ENCODE data around the gene SMURF2. TPM values are rescaled to one million over a fixed set of nuclear protein-coding genes. Genes with fewer than 3 reads are reported as not detected.

The SMURF2 gene
- total RNA-seq, 1 experiment from 2014 or later, result 23.0 TPM

- no peak overlapping the region for H3K4me3 Mint-ChIP-seq
- H3K27me3 Mint-ChIP-seq (ENCODE audit: low read depth), result no peaks in the 10 kb centered on the region
- ATAC-seq (no peak), DNase-seq (ENCODE audit: low spot score) (no peak)
- ChIA-PET POLR2A (no interaction called here), CTCF (no interaction called here)
- no peaks in the 10 kb centered on the region for H3K9me3 Mint-ChIP-seq
- TF ChIP-seq ATF2 (CRISPR knock-in tag; IDR thresholded peaks at IDR 0.05; ENCODE audit: borderline replicate concordance, low read depth) (no peak), ZNF263 (CRISPR knock-in tag; IDR thresholded peaks at IDR 0.05; ENCODE audit: low read depth) (no peak), GRHL2 (CRISPR knock-in tag; IDR thresholded peaks at IDR 0.05; ENCODE audit: insufficient replicate concordance, severe bottlenecking) (no peak)
- H3K27ac Mint-ChIP-seq, result no peak overlapping the region
- peaks cover 11% of the 10 kb centered on the region for H3K4me1 Mint-ChIP-seq
- peaks cover 81% of the 10 kb centered on the region for H3K36me3 Mint-ChIP-seq
Observed at GRCh38 chr17:64515419-64515818, 146.7 kb downstream of the SMURF2 start.

- TF ChIP-seq ZNF423 (CRISPR knock-in tag; IDR thresholded peaks at IDR 0.05), result no peak
- no peak for TF ChIP-seq ZNF138 (CRISPR knock-in tag; conservative IDR thresholded peaks at IDR 0.05)
- TF ChIP-seq MYBL2 (CRISPR knock-in tag; IDR thresholded peaks at IDR 0.05), result no peak
- no peak for TF ChIP-seq RELA (CRISPR knock-in tag; IDR thresholded peaks at IDR 0.05; ENCODE audit: borderline replicate concordance)
- TF ChIP-seq FOXP1 (CRISPR knock-in tag; IDR thresholded peaks at IDR 0.05; ENCODE audit: borderline replicate concordance), result no peak
- TF ChIP-seq SOX15 (CRISPR knock-in tag; IDR thresholded peaks at IDR 0.05), result no peak
- no peak for TF ChIP-seq TEAD4 (CRISPR knock-in tag; IDR thresholded peaks at IDR 0.05)
- Mint-ChIP-seq H3K9me3 (no peaks in the 10 kb centered on the region), H3K27ac (no peak overlapping the region), H3K4me1 (peaks cover 37% of the 10 kb centered on the region), H3K27me3 (ENCODE audit: low read depth) (no peaks in the 10 kb centered on the region; the same call in 1 of the 2 replicates), H3K4me3 (peak overlapping the region; percentile 54), H3K36me3 (peaks cover 69% of the 10 kb centered on the region)
- ATAC-seq (no peak), DNase-seq (ENCODE audit: low spot score) (no peak)
- CTCF ChIA-PET, result no interaction called here
- POLR2A ChIA-PET, result interaction anchor here (0.5 kb wide), 1 partner anchor 41 kb away, joined by 3 read pairs; no protein-coding TSS in a partner anchor
Observed at GRCh38 chr17:64509179-64509578, 152.9 kb downstream of the SMURF2 start.

- H3K27ac Mint-ChIP-seq, result no peak overlapping the region
- peaks cover 42% of the 10 kb centered on the region for H3K4me1 Mint-ChIP-seq
- ChIA-PET CTCF (no interaction called here), POLR2A (interaction anchor here (0.5 kb wide), 1 partner anchor 41 kb away, joined by 3 read pairs; no protein-coding TSS in a partner anchor)
- TF ChIP-seq HMGA2 (CRISPR knock-in tag; IDR thresholded peaks at IDR 0.05) (peak; percentile 96), CBFB (CRISPR knock-in tag; IDR thresholded peaks at IDR 0.05; ENCODE audit: low read depth) (no peak)
- H3K9me3 Mint-ChIP-seq, result no peaks in the 10 kb centered on the region
- peaks cover 69% of the 10 kb centered on the region for H3K36me3 Mint-ChIP-seq
- no peaks in the 10 kb centered on the region; the same call in 1 of the 2 replicates for H3K27me3 Mint-ChIP-seq (ENCODE audit: low read depth)
- ATAC-seq, result no peak
- H3K4me3 Mint-ChIP-seq, result peak overlapping the region; percentile 98
- no peak for DNase-seq (ENCODE audit: low spot score)
Observed at GRCh38 chr17:64508683-64509082, 153.4 kb downstream of the SMURF2 start.

GRCh38 chr17:64507413-64507782, 154.7 kb downstream of the SMURF2 start:
- Mint-ChIP-seq H3K36me3 (peaks cover 71% of the 10 kb centered on the region), H3K27ac (peak overlapping the region; percentile 99)

More at GRCh38 chr17:64507413-64507782, 154.7 kb downstream of the SMURF2 start:
- POLR2A ChIA-PET, result interaction anchor here (0.5 to 3.3 kb wide), 7 partner anchors 11 to 275 kb away, joined by 3 to 53 read pairs (median 3); partner anchors contain the start of gene POLG2
- Mint-ChIP-seq H3K4me1 (peaks cover 49% of the 10 kb centered on the region), H3K27me3 (ENCODE audit: low read depth) (no peaks in the 10 kb centered on the region; the same call in 1 of the 2 replicates), H3K9me3 (no peaks in the 10 kb centered on the region), H3K4me3 (peak overlapping the region; percentile 98)
- DNase-seq (ENCODE audit: low spot score), result no peak
- CTCF ChIA-PET, result interaction anchor here (0.8 to 1.6 kb wide), 4 partner anchors 10 to 87 kb away, joined by 3 to 9 read pairs (median 8); partner anchors contain the start of gene POLG2
- no peak for TF ChIP-seq SP1 (CRISPR knock-in tag; conservative IDR thresholded peaks at IDR 0.05)
- no peak for TF ChIP-seq ZNF121 (CRISPR knock-in tag; IDR thresholded peaks at IDR 0.05)
- no peak; the same call in 1 of the 2 replicates for TF ChIP-seq ZNF219 (CRISPR knock-in tag; IDR thresholded peaks at IDR 0.05; ENCODE audit: borderline replicate concordance)
- no peak for TF ChIP-seq CTCF (IDR thresholded peaks at IDR 0.05)
- TF ChIP-seq ZMAT4 (CRISPR knock-in tag; IDR thresholded peaks at IDR 0.05), result no peak
- TF ChIP-seq NFE2L1 (CRISPR knock-in tag; IDR thresholded peaks at IDR 0.05), result no peak
- no peak for TF ChIP-seq MAX (CRISPR knock-in tag; IDR thresholded peaks at IDR 0.05)
- no peak for TF ChIP-seq USF2 (CRISPR knock-in tag; IDR thresholded peaks at IDR 0.05)
- no peak for TF ChIP-seq TEAD4 (CRISPR knock-in tag; IDR thresholded peaks at IDR 0.05)
- peak; percentile 10 for ATAC-seq

Data from WTC11 (cell line).